Astrocyte of the spinal cord (primary cell): ENCODE results near the gene VASP.

Experiments used
- DNase-seq: peaks from one replicate; pipeline ENCODE4 v3.0.0; 2011; ENCODE audit warnings: low read depth, low spot score
- H3K4me3 ChIP-seq: 2 replicates; pipeline ENCODE4 v1.5.1; 2011; ENCODE audit warnings: low read depth, mild to moderate bottlenecking, low read length, moderate library complexity
- CTCF ChIP-seq: IDR thresholded peaks from 2 replicates; pipeline ENCODE4 v1.5.1; 2012; ENCODE audit warnings: low read depth, mild to moderate bottlenecking, low read length, inconsistent platforms
- in situ Hi-C: cut with HindIII; loops from 2 replicates; pipeline ENCODE4 v1.10.0; 2017; ENCODE audit warnings: low sequenced_read_pairs

VASP gene

GRCh38 chr19:45503909-45504308 is 3.4 kb upstream of the VASP start:
- TF ChIP-seq CTCF = no peak
- no peak overlapping the region for H3K4me3 ChIP-seq
- DNase-seq = no peak
- in situ Hi-C loops = no loop called here

- no peak for TF ChIP-seq CTCF
- no peak overlapping the region for H3K4me3 ChIP-seq
- DNase-seq = peak; percentile 46
- in situ Hi-C loops = no loop called here
Observed at GRCh38 chr19:45505151-45505995, 1.9 kb upstream of the VASP start.

GRCh38 chr19:45505996-45506245 is 1.4 kb upstream of the VASP start:
- in situ Hi-C loops = no loop called here
- no peak for DNase-seq
- TF ChIP-seq CTCF = no peak
- H3K4me3 ChIP-seq = peak overlapping the region; percentile 98

GRCh38 chr19:45506246-45506988 is 862 bp upstream of the VASP start:
- TF ChIP-seq CTCF = peak; percentile 61
- in situ Hi-C loops = no loop called here
- peak overlapping the region; percentile 98 for H3K4me3 ChIP-seq
- DNase-seq = peak; percentile 93

- peak overlapping the region; percentile 98 for H3K4me3 ChIP-seq
- no peak for DNase-seq
- in situ Hi-C loops = no loop called here
- no peak for TF ChIP-seq CTCF
Observed at GRCh38 chr19:45507872-45508416, 665 bp downstream of the VASP start.

GRCh38 chr19:45508417-45508860 is 1.2 kb downstream of the VASP start:
- DNase-seq = no peak
- no peak for TF ChIP-seq CTCF
- H3K4me3 ChIP-seq = peak overlapping the region; percentile 98
- in situ Hi-C loops = no loop called here
